GM19351 (cell line): ENCODE measurements around the gene MINDY2.
A peak's percentile ranks its signal among the peaks of the same experiment; 100 is the strongest.
"Not testable (repeated sequence)": the region's sequence is repeated elsewhere in the genome, so short reads cannot be mapped to it uniquely, and the experiment has no call there.

Source experiments
- ATAC-seq: cut with Tn5 transposase; IDR thresholded peaks from one replicate; pipeline ENCODE4 v1.9.1; 2021; ENCODE audit warnings: mild to moderate bottlenecking, moderate library complexity; ENCODE audit not compliant: unreplicated experiment

The MINDY2 gene

GRCh38 chr15:58823267-58823666 lies 52.2 kb downstream of the MINDY2 start:
- ATAC-seq: not testable (repeated sequence)

- no peak for ATAC-seq
Measured at GRCh38 chr15:58830556-58830955, 59.5 kb downstream of the MINDY2 start.

GRCh38 chr15:58833681-58834426 lies 62.8 kb downstream of the MINDY2 start:
- ATAC-seq: not testable (repeated sequence)

- peak; percentile 48 for ATAC-seq
Measured at GRCh38 chr15:58839485-58839884, 68.4 kb downstream of the MINDY2 start.

- no peak for ATAC-seq
Measured at GRCh38 chr15:58840048-58840447, 68.9 kb downstream of the MINDY2 start.

- no peak for ATAC-seq
Measured at GRCh38 chr15:58842713-58843396, 71.8 kb downstream of the MINDY2 start.

- not testable (repeated sequence) for ATAC-seq
Measured at GRCh38 chr15:58851205-58851604, 80.1 kb downstream of the MINDY2 start.

- ATAC-seq: no peak
Measured at GRCh38 chr15:58852347-58852746, 81.2 kb downstream of the MINDY2 start.

- ATAC-seq: no peak
Measured at GRCh38 chr15:58854593-58854992, 83.5 kb downstream of the MINDY2 start.

GRCh38 chr15:58856086-58856485 lies 85.0 kb downstream of the MINDY2 start:
- no peak for ATAC-seq

GRCh38 chr15:58856621-58857020 lies 85.5 kb downstream of the MINDY2 start:
- not testable (repeated sequence) for ATAC-seq

- no peak for ATAC-seq
Measured at GRCh38 chr15:58862326-58862725, 91.2 kb downstream of the MINDY2 start.

GRCh38 chr15:58864602-58865424 lies 93.7 kb downstream of the MINDY2 start:
- no peak for ATAC-seq

GRCh38 chr15:58865425-58865880 lies 94.4 kb downstream of the MINDY2 start:
- ATAC-seq: no peak

GRCh38 chr15:58867926-58868325 lies 96.8 kb downstream of the MINDY2 start:
- no peak for ATAC-seq

GRCh38 chr15:58870451-58870850 lies 99.3 kb downstream of the MINDY2 start:
- no peak for ATAC-seq

GRCh38 chr15:58873267-58873666 lies 102.2 kb downstream of the MINDY2 start:
- no peak for ATAC-seq

- no peak for ATAC-seq
Measured at GRCh38 chr15:58875343-58875742, 104.2 kb downstream of the MINDY2 start.

- ATAC-seq: no peak
Measured at GRCh38 chr15:58876306-58877106, 105.4 kb downstream of the MINDY2 start.

GRCh38 chr15:58877999-58878825 lies 107.1 kb downstream of the MINDY2 start:
- no peak for ATAC-seq
